K562 (cell line): Measurements from ENCODE around the gene SOBP. TPM values are rescaled to one million over a fixed set of nuclear protein-coding genes. Genes with fewer than 3 reads are reported as not detected.

Experiments
- ATAC-seq: fragments of 200-7000 bp; cut with Tn5 transposase; 3 replicates; pipeline ENCODE4 v1.9.1; 2020; ENCODE audit warnings: moderate library complexity
- BruUV-seq: library from RNA; stranded (reverse); fragments of 400-500 nt; replicated peaks from 2 replicates; lab custom pipeline; 2021; lab: Mats Ljungman, UMichigan
- CTCF ChIA-PET: fragments of 300-600 bp; formaldehyde crosslinking; extraction: SDS; loops from one replicate; lab custom pipeline; 2021; ENCODE audit warnings: low intra/inter-chr PET ratio; lab: Yijun Ruan, JAX
- POLR2A ChIA-PET: fragments of 300-600, 350-650 bp; sonication (Branson Sonifier 250); formaldehyde crosslinking; extraction: SDS; loops from one replicate; lab custom pipeline; 2021; ENCODE audit warnings: antibody characterized with exemption, inconsistent platforms; lab: Yijun Ruan, JAX
- DNase-seq, 4 experiments: peaks; one replicate each; pipeline versions ENCODE4 v3.0.0 to v3.0.0-alpha.2; 2011 to 2018; ENCODE audit warnings: low spot score in 3 of 4, mixed read lengths in 3 of 4; ENCODE audit errors: extremely low read depth in 1 of 4
- FAIRE-seq: peaks from 2 replicates; lab custom pipeline; 2011; peaks lifted over from hg19 to GRCh38; lab: Jason Lieb, UNC
- H2AFZ ChIP-seq: 2 replicates; pipeline ENCODE4 v1.6.0; 2011; ENCODE audit warnings: low read depth, low read length, control low read depth, inconsistent platforms
- H3K27ac ChIP-seq: fragments of 200-600 bp; 3 replicates; pipeline ENCODE4 v1.8.0; 2011; ENCODE audit warnings: low read depth, mild to moderate bottlenecking, control low read depth, inconsistent platforms, low read length, moderate library complexity, mixed read lengths; ENCODE audit errors: extremely low read depth
- H3K27me3 ChIP-seq, 2 experiments: fragments of 300-600 bp in 1 of 2; 2 replicates in 1 of 2; 3 replicates in 1 of 2; pipeline versions ENCODE4 v1.6.0 to v1.8.0; 2011; ENCODE audit warnings: inconsistent platforms in 2 of 2, low read length in 2 of 2, mild to moderate bottlenecking in 1 of 2, mixed read lengths in 1 of 2, moderate library complexity in 1 of 2; ENCODE audit not compliant: control insufficient read depth in 2 of 2, insufficient read depth in 2 of 2
- H3K36me3 ChIP-seq: fragments of 300-600 bp; 3 replicates; pipeline ENCODE4 v1.8.0; 2011; ENCODE audit warnings: mild to moderate bottlenecking, low read length, inconsistent platforms; ENCODE audit not compliant: control insufficient read depth, insufficient read depth
- H3K4me1 ChIP-seq, 2 experiments: fragments of 200-600 bp in 1 of 2; replicated peaks in 1 of 2; 2 replicates in 1 of 2; 3 replicates in 1 of 2; pipeline versions ENCODE4 v1.5.1 to v1.8.0; 2011; ENCODE audit warnings: inconsistent platforms in 2 of 2, low read length in 2 of 2, mild to moderate bottlenecking in 1 of 2, mixed read lengths in 1 of 2, moderate library complexity in 1 of 2; ENCODE audit not compliant: control insufficient read depth in 2 of 2, insufficient read depth in 2 of 2
- H3K4me2 ChIP-seq: 2 replicates; pipeline ENCODE4 v1.6.1; 2011; ENCODE audit warnings: low read length, control low read depth, inconsistent platforms, mixed read lengths; ENCODE audit not compliant: insufficient read depth
- H3K4me3 ChIP-seq: fragments of 200-600 bp; sonication (generic), shearing (Covaris generic); 2 replicates; pipeline ENCODE4 v1.5.1; 2016; ENCODE audit warnings: control low read depth, inconsistent platforms
- H3K79me2 ChIP-seq: fragments of 200-600 bp; 3 replicates; pipeline ENCODE4 v1.8.0; 2011; ENCODE audit warnings: low read length, inconsistent platforms; ENCODE audit not compliant: control insufficient read depth, insufficient read depth
- H3K9ac ChIP-seq, 2 experiments: 2 replicates each; pipeline versions ENCODE4 v1.6.0 to v1.6.1; 2011; ENCODE audit warnings: low read depth in 2 of 2, low read length in 2 of 2, control low read depth in 1 of 2, inconsistent platforms in 1 of 2, mild to moderate bottlenecking in 1 of 2, mixed read lengths in 1 of 2; ENCODE audit not compliant: insufficient read depth in 1 of 2
- H3K9me1 ChIP-seq: one replicate; pipeline ENCODE4 v1.6.0; 2011; ENCODE audit warnings: inconsistent platforms, mild to moderate bottlenecking, low read length, moderate library complexity; ENCODE audit not compliant: control insufficient read depth, insufficient read depth
- H3K9me3 ChIP-seq: replicated peaks from 2 replicates; pipeline ENCODE4 v1.5.1; 2011; ENCODE audit warnings: low read depth, low read length, inconsistent platforms; ENCODE audit not compliant: control insufficient read depth, insufficient read depth
- H4K20me1 ChIP-seq: replicated peaks from 2 replicates; pipeline ENCODE4 v1.6.1; 2011; ENCODE audit warnings: low read length, inconsistent platforms, mixed read lengths; ENCODE audit not compliant: control insufficient read depth, insufficient read depth
- BMI1 ChIP-seq: fragments of 150-350 bp; IDR thresholded peaks from 2 replicates; pipeline ENCODE4 v1.6.1; 2014; ENCODE audit warnings: low read length
- CBX2 ChIP-seq: fragments of 200-600 bp; sonication (generic); IDR thresholded peaks from one replicate; pipeline ENCODE4 v1.6.1; 2012; ENCODE audit warnings: mild to moderate bottlenecking, low read length, inconsistent platforms; ENCODE audit not compliant: insufficient read depth, poor library complexity, severe bottlenecking
- CBX8 ChIP-seq: fragments of 200-600 bp; sonication (generic); IDR thresholded peaks from 2 replicates; pipeline ENCODE4 v1.6.1; 2012; ENCODE audit warnings: borderline replicate concordance, mixed run types, low read depth, mild to moderate bottlenecking, moderate library complexity, mixed read lengths, low read length, control low read depth, inconsistent platforms; ENCODE audit not compliant: poor library complexity, severe bottlenecking; ENCODE audit errors: extremely low read depth
- KAT8 ChIP-seq: fragments of 450-650 bp; IDR thresholded peaks from 2 replicates; pipeline ENCODE4 v1.6.1; 2016; ENCODE audit warnings: low read depth, mild to moderate bottlenecking
- RNF2 ChIP-seq: sonication (generic); IDR thresholded peaks from 2 replicates; pipeline ENCODE4 v1.6.1; 2016
- YY1 ChIP-seq, 3 experiments: IDR thresholded peaks; 2 replicates each; pipeline ENCODE4 v1.6.1; 2011; ENCODE audit warnings: low read length in 2 of 3, mild to moderate bottlenecking in 2 of 3, moderate library complexity in 2 of 3, borderline replicate concordance in 1 of 3, control low read depth in 1 of 3, low read depth in 1 of 3; ENCODE audit not compliant: insufficient read depth in 3 of 3, insufficient replicate concordance in 2 of 3, control insufficient read depth in 1 of 3, insufficient read length in 1 of 3; ENCODE audit errors: extremely low read depth in 1 of 3
- WGBS: fragments of 100-300 bp; shearing (Covaris generic); methylation state at CpG from one replicate; pipeline ENCODE4 v1.1.6; 2016; ENCODE audit warnings: low coverage, mixed read lengths; ENCODE audit not compliant: insufficient coverage; ENCODE audit errors: missing lambda C conversion rate; 5-methylcytosine and 5-hydroxymethylcytosine counted together
- in situ Hi-C: fragments of 300-500 bp; cut with MboI; formaldehyde crosslinking; loops from 4 replicates; pipeline ENCODE4 v1.15.0; 2018; ENCODE audit warnings: inconsistent platforms, mixed read lengths
- intact Hi-C: fragments of 100-400 bp; cut with micrococcal nuclease; formaldehyde crosslinking; loops from 2 replicates; pipeline ENCODE4 v1.14.2; 2022
- polyA plus RNA-seq, 8 experiments: library from polyadenylated mRNA; depleted of rRNA in 4 of 8; stranded (reverse) in 5 of 8; unstranded in 3 of 8; fragments of >200 nt; fragmentation: Nextera tagmentation in 2 of 8; fragmentation: Illumina TruSeq in 1 of 8; extraction: Ambion mirVana in 2 of 8; extraction: Trizol in 1 of 8; gene quantifications; 2 replicates each; pipeline versions ENCODE4 v1.2.1 to v1.2.3, GENCODE V29; 2011 to 2014; ENCODE audit warnings: inconsistent platforms in 1 of 8, missing spikeins in 1 of 8
- total RNA-seq, 7 experiments: library from RNA; depleted of rRNA in 6 of 7; stranded (reverse); fragments of >200 nt in 6 of 7; fragmentation: Illumina TruSeq in 2 of 7; extraction: Trizol in 2 of 7; gene quantifications; 2 replicates each; pipeline versions ENCODE4 v1.2.1 to v1.2.3, GENCODE V29; 2011 to 2021; ENCODE audit warnings: low replicate concordance in 1 of 7

Gene SOBP
- total and polyA plus RNA-seq, 9 of the 15 experiments (the other 6 are each of a cell fraction or from before 2014, with no cell fraction given): 0.16 TPM; not detected in 8

GRCh38 chr6:107479089-107479690 is 10.7 kb upstream of the SOBP start:
- Histone ChIP-seq H3K4me2 (no peak overlapping the region), H3K4me1 (no peaks in the 10 kb centered on the region), H4K20me1 (no peaks in the 10 kb centered on the region), H3K9me3 (no peaks in the 10 kb centered on the region), H3K79me2 (no peaks in the 10 kb centered on the region), H3K36me3 (no peaks in the 10 kb centered on the region), H3K9ac (no peak overlapping the region), H3K9me1 (no peaks in the 10 kb centered on the region), H3K27me3 (peaks cover 13 to 17% of the 10 kb centered on the region in 2 experiments), H3K27ac (no peak overlapping the region), H3K4me3 (no peak overlapping the region), H2AFZ (no peak overlapping the region)
- DNase-seq (no peak), ATAC-seq (no peak), FAIRE-seq (no peak)
- CTCF ChIA-PET: no interaction called here
- intact Hi-C loops (no loop called here), in situ Hi-C loops (no loop called here)
- no TSS peak for BruUV-seq
- 2% methylated on average over 4 of the region's 4 CpGs for WGBS
- no peak for TF ChIP-seq YY1 (IDR thresholded peaks at IDR 0.05; ENCODE audit: borderline replicate concordance in 1 of 3, control insufficient read depth in 1 of 3, extremely low read depth in 1 of 3, insufficient read depth in 3 of 3, insufficient read length in 1 of 3, insufficient replicate concordance in 2 of 3, low read depth in 1 of 3, low read length in 2 of 3)
- TF ChIP-seq CBX2: peak; percentile 98
- TF ChIP-seq BMI1: peak; percentile 29; the same call in 1 of the 2 replicates
- TF ChIP-seq KAT8: no peak
- peak; percentile 75; the same call in 1 of the 2 replicates for TF ChIP-seq RNF2
- TF ChIP-seq CBX8: peak; percentile 99
- POLR2A ChIA-PET: interaction anchor here (1.0 kb wide), 1 partner anchor 10 kb away, joined by 3 read pairs; no protein-coding TSS in a partner anchor
